GM23338 (cell line): ENCODE results near the gene ACP3. TPM values are rescaled to one million over a fixed set of nuclear protein-coding genes. Genes with fewer than 3 reads are reported as not detected.

Experiments
- ATAC-seq: fragments of 200-7000 bp; cut with Tn5 transposase; 3 replicates; pipeline ENCODE4 v1.9.1; 2020
- DNase-seq: peaks from one replicate; pipeline ENCODE4 v3.0.0-alpha.2; 2015; ENCODE audit warnings: low spot score
- H2AFZ ChIP-seq: fragments of 200-600 bp; sonication (generic); 2 replicates; pipeline ENCODE4 v1.8.0; 2016; ENCODE audit warnings: antibody characterized with exemption, mild to moderate bottlenecking, moderate library complexity
- H3F3A ChIP-seq: fragments of 200-600 bp; sonication (generic); replicated peaks from 2 replicates; pipeline ENCODE4 v1.8.0; 2017; ENCODE audit warnings: antibody characterized with exemption, mixed run types, low read depth
- H3K27ac ChIP-seq: fragments of 200-600 bp; sonication (generic); 2 replicates; pipeline ENCODE4 v1.6.1; 2016; ENCODE audit warnings: low read depth
- H3K27me3 ChIP-seq: fragments of 200-600 bp; sonication (generic); 2 replicates; pipeline ENCODE4 v1.8.0; 2016; ENCODE audit warnings: mild to moderate bottlenecking, mixed run types, moderate library complexity; ENCODE audit not compliant: insufficient read depth
- H3K36me3 ChIP-seq: fragments of 200-600 bp; sonication (generic); 2 replicates; pipeline ENCODE4 v1.8.0; 2016; ENCODE audit warnings: mild to moderate bottlenecking; ENCODE audit not compliant: insufficient read depth
- H3K4me1 ChIP-seq: fragments of 200-600 bp; sonication (generic); 2 replicates; pipeline ENCODE4 v1.8.0; 2016; ENCODE audit warnings: mild to moderate bottlenecking, moderate library complexity; ENCODE audit not compliant: insufficient read depth
- H3K4me2 ChIP-seq: fragments of 200-600 bp; sonication (generic); 2 replicates; pipeline ENCODE4 v1.7.1; 2017; ENCODE audit warnings: mixed run types
- H3K4me3 ChIP-seq: fragments of 200-600 bp; sonication (generic); 2 replicates; pipeline ENCODE4 v1.6.1; 2016; ENCODE audit warnings: mixed run types
- H3K79me2 ChIP-seq: fragments of 200-600 bp; sonication (generic); replicated peaks from 2 replicates; pipeline ENCODE4 v1.8.0; 2017; ENCODE audit warnings: mild to moderate bottlenecking; ENCODE audit not compliant: insufficient read depth
- H3K9me2 ChIP-seq: fragments of 200-600 bp; sonication (generic); 2 replicates; pipeline ENCODE4 v1.8.0; 2017; ENCODE audit not compliant: insufficient read depth
- H4K20me1 ChIP-seq: fragments of 200-600 bp; sonication (generic); replicated peaks from 2 replicates; pipeline ENCODE4 v1.8.0; 2017; ENCODE audit warnings: mild to moderate bottlenecking; ENCODE audit not compliant: insufficient read depth
- H3K27ac Mint-ChIP-seq: 2 replicates; pipeline ENCODE4 v1.8.0; 2020; ENCODE audit warnings: inconsistent platforms, mild to moderate bottlenecking, moderate library complexity, mixed read lengths
- H3K27me3 Mint-ChIP-seq: 3 replicates; pipeline ENCODE4 v1.8.0; 2022; ENCODE audit warnings: low read depth, mild to moderate bottlenecking, moderate library complexity, mixed read lengths, inconsistent platforms; ENCODE audit not compliant: insufficient read depth, poor library complexity
- H3K36me3 Mint-ChIP-seq: 3 replicates; pipeline ENCODE4 v1.8.0; 2021; ENCODE audit warnings: low read depth, mild to moderate bottlenecking, inconsistent platforms, moderate library complexity, mixed read lengths
- H3K4me1 Mint-ChIP-seq: 3 replicates; pipeline ENCODE4 v1.8.0; 2020; ENCODE audit warnings: mild to moderate bottlenecking, inconsistent platforms, mixed read lengths
- H3K4me3 Mint-ChIP-seq: 3 replicates; pipeline ENCODE4 v1.8.0; 2021; ENCODE audit warnings: moderate library complexity, mild to moderate bottlenecking, inconsistent platforms, mixed read lengths
- H3K9me3 Mint-ChIP-seq: 3 replicates; pipeline ENCODE4 v1.8.0; 2020; ENCODE audit warnings: moderate library complexity, mild to moderate bottlenecking, inconsistent platforms, mixed read lengths
- CREB1 ChIP-seq: fragments of 250-450 bp; sonication (Bioruptor Pico); IDR thresholded peaks from 2 replicates; pipeline ENCODE4 v1.5.0; 2020; ENCODE audit warnings: low read depth, mild to moderate bottlenecking, moderate library complexity
- EZH2 ChIP-seq: fragments of 200-600 bp; sonication (generic); IDR thresholded peaks from one replicate; pipeline ENCODE4 v1.8.0; 2017; ENCODE audit warnings: antibody characterized with exemption, mild to moderate bottlenecking, low read depth; ENCODE audit not compliant: unreplicated experiment
- EZH2phosphoT487 ChIP-seq: fragments of 200-600 bp; sonication (generic); IDR thresholded peaks from one replicate; pipeline ENCODE4 v1.8.1; 2018; ENCODE audit warnings: antibody characterized with exemption; ENCODE audit not compliant: unreplicated experiment
- JUNB ChIP-seq: IDR thresholded peaks from one replicate; pipeline ENCODE4 v1.6.1; 2016; ENCODE audit warnings: antibody characterized with exemption; ENCODE audit not compliant: unreplicated experiment
- NANOG ChIP-seq: IDR thresholded peaks from 2 replicates; pipeline ENCODE4 v1.6.1; 2016; ENCODE audit warnings: antibody characterized with exemption, borderline replicate concordance
- POLR2AphosphoS5 ChIP-seq: IDR thresholded peaks from 2 replicates; pipeline ENCODE4 v1.6.1; 2016; ENCODE audit warnings: antibody characterized with exemption, low read depth
- REST ChIP-seq: IDR thresholded peaks from one replicate; pipeline ENCODE4 v1.6.1; 2018; ENCODE audit warnings: antibody characterized with exemption; ENCODE audit not compliant: unreplicated experiment
- STAT1 ChIP-seq: IDR thresholded peaks from one replicate; pipeline ENCODE4 v1.6.1; 2016; ENCODE audit warnings: antibody characterized with exemption; ENCODE audit not compliant: unreplicated experiment
- ZNF114 ChIP-seq: fragments of 250-450 bp; sonication (Bioruptor Pico); IDR thresholded peaks from 2 replicates; pipeline ENCODE4 v1.5.0; 2020; ENCODE audit warnings: mild to moderate bottlenecking, moderate library complexity
- ZNF331 ChIP-seq: fragments of 250-450 bp; sonication (Bioruptor Pico); IDR thresholded peaks from 2 replicates; pipeline ENCODE4 v1.5.0; 2020; ENCODE audit warnings: low read depth, mild to moderate bottlenecking, moderate library complexity
- polyA plus RNA-seq: library from polyadenylated mRNA; unstranded; fragments of >200 nt; fragmentation: Nextera tagmentation; extraction: Ambion mirVana; gene quantifications from 2 replicates; pipeline ENCODE4 v1.2.1, GENCODE V29; 2016
- total RNA-seq: library from RNA; depleted of rRNA; stranded (reverse); fragments of >200 nt; shearing (Covaris generic); gene quantifications from 2 replicates; pipeline ENCODE4 v1.2.3, GENCODE V29; 2014
- TF ChIP-seq, protein P1 (sequence below): IDR thresholded peaks from 2 replicates; pipeline ENCODE4 v1.6.1; 2016; ENCODE audit warnings: antibody characterized with exemption
- TF ChIP-seq, protein P2 (sequence below): fragments of 250-450 bp; sonication (Bioruptor Pico); IDR thresholded peaks from 2 replicates; pipeline ENCODE4 v1.5.0; 2020; ENCODE audit warnings: mild to moderate bottlenecking, moderate library complexity
- TF ChIP-seq, protein P3 (sequence below), 2 experiments: fragments of 200-600 bp in 1 of 2; sonication (generic) in 1 of 2; conservative IDR thresholded peaks; 2 replicates each; pipeline versions ENCODE4 v1.5.1 to v1.6.1; 2016 to 2017; ENCODE audit warnings: antibody characterized with exemption in 2 of 2, low read depth in 2 of 2, mild to moderate bottlenecking in 2 of 2, moderate library complexity in 1 of 2

Gene ACP3
- total and polyA plus RNA-seq, 2 experiments from 2014 or later: 1.1 to 3.5 TPM

GRCh38 chr3:132279030-132279429 is 38.2 kb upstream of the ACP3 start:
- no peaks in the 10 kb centered on the region for H3F3A ChIP-seq
- H3K79me2 ChIP-seq: no peaks in the 10 kb centered on the region
- no peak for DNase-seq
- H3K9me3 Mint-ChIP-seq: peaks cover 34% of the 10 kb centered on the region
- TF ChIP-seq POLR2AphosphoS5: no peak
- no peak for TF ChIP-seq REST
- TF ChIP-seq, protein P1, sequence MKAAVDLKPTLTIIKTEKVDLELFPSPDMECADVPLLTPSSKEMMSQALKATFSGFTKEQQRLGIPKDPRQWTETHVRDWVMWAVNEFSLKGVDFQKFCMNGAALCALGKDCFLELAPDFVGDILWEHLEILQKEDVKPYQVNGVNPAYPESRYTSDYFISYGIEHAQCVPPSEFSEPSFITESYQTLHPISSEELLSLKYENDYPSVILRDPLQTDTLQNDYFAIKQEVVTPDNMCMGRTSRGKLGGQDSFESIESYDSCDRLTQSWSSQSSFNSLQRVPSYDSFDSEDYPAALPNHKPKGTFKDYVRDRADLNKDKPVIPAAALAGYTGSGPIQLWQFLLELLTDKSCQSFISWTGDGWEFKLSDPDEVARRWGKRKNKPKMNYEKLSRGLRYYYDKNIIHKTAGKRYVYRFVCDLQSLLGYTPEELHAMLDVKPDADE: no peak
- no peak for TF ChIP-seq STAT1
- TF ChIP-seq, protein P2, sequence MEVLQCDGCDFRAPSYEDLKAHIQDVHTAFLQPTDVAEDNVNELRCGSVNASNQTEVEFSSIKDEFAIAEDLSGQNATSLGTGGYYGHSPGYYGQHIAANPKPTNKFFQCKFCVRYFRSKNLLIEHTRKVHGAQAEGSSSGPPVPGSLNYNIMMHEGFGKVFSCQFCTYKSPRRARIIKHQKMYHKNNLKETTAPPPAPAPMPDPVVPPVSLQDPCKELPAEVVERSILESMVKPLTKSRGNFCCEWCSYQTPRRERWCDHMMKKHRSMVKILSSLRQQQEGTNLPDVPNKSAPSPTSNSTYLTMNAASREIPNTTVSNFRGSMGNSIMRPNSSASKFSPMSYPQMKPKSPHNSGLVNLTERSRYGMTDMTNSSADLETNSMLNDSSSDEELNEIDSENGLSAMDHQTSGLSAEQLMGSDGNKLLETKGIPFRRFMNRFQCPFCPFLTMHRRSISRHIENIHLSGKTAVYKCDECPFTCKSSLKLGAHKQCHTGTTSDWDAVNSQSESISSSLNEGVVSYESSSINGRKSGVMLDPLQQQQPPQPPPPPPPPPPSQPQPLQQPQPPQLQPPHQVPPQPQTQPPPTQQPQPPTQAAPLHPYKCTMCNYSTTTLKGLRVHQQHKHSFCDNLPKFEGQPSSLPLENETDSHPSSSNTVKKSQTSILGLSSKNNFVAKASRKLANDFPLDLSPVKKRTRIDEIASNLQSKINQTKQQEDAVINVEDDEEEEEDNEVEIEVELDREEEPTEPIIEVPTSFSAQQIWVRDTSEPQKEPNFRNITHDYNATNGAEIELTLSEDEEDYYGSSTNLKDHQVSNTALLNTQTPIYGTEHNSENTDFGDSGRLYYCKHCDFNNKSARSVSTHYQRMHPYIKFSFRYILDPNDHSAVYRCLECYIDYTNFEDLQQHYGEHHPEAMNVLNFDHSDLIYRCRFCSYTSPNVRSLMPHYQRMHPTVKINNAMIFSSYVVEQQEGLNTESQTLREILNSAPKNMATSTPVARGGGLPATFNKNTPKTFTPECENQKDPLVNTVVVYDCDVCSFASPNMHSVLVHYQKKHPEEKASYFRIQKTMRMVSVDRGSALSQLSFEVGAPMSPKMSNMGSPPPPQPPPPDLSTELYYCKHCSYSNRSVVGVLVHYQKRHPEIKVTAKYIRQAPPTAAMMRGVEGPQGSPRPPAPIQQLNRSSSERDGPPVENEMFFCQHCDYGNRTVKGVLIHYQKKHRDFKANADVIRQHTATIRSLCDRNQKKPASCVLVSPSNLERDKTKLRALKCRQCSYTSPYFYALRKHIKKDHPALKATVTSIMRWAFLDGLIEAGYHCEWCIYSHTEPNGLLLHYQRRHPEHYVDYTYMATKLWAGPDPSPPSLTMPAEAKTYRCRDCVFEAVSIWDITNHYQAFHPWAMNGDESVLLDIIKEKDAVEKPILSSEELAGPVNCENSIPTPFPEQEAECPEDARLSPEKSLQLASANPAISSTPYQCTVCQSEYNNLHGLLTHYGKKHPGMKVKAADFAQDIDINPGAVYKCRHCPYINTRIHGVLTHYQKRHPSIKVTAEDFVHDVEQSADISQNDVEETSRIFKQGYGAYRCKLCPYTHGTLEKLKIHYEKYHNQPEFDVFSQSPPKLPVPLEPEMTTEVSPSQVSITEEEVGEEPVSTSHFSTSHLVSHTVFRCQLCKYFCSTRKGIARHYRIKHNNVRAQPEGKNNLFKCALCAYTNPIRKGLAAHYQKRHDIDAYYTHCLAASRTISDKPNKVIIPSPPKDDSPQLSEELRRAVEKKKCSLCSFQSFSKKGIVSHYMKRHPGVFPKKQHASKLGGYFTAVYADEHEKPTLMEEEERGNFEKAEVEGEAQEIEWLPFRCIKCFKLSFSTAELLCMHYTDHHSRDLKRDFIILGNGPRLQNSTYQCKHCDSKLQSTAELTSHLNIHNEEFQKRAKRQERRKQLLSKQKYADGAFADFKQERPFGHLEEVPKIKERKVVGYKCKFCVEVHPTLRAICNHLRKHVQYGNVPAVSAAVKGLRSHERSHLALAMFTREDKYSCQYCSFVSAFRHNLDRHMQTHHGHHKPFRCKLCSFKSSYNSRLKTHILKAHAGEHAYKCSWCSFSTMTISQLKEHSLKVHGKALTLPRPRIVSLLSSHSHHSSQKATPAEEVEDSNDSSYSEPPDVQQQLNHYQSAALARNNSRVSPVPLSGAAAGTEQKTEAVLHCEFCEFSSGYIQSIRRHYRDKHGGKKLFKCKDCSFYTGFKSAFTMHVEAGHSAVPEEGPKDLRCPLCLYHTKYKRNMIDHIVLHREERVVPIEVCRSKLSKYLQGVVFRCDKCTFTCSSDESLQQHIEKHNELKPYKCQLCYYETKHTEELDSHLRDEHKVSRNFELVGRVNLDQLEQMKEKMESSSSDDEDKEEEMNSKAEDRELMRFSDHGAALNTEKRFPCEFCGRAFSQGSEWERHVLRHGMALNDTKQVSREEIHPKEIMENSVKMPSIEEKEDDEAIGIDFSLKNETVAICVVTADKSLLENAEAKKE (CRISPR knock-in tag): no peak
- TF ChIP-seq, protein P3, sequence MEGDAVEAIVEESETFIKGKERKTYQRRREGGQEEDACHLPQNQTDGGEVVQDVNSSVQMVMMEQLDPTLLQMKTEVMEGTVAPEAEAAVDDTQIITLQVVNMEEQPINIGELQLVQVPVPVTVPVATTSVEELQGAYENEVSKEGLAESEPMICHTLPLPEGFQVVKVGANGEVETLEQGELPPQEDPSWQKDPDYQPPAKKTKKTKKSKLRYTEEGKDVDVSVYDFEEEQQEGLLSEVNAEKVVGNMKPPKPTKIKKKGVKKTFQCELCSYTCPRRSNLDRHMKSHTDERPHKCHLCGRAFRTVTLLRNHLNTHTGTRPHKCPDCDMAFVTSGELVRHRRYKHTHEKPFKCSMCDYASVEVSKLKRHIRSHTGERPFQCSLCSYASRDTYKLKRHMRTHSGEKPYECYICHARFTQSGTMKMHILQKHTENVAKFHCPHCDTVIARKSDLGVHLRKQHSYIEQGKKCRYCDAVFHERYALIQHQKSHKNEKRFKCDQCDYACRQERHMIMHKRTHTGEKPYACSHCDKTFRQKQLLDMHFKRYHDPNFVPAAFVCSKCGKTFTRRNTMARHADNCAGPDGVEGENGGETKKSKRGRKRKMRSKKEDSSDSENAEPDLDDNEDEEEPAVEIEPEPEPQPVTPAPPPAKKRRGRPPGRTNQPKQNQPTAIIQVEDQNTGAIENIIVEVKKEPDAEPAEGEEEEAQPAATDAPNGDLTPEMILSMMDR (conservative IDR thresholded peaks at IDR 0.05; ENCODE audit: low read depth in 2 of 2): no peak
- no peak for TF ChIP-seq ZNF114
- no peak for TF ChIP-seq EZH2
- no peak for TF ChIP-seq EZH2phosphoT487
- no peak for TF ChIP-seq CREB1
- no peak for TF ChIP-seq JUNB
- TF ChIP-seq ZNF331 (CRISPR knock-in tag): no peak
- TF ChIP-seq NANOG: no peak
- no peak overlapping the region for H3K27ac Mint-ChIP-seq
- H2AFZ ChIP-seq: no peak overlapping the region
- no peaks in the 10 kb centered on the region for H4K20me1 ChIP-seq
- H3K4me3 Mint-ChIP-seq: no peak overlapping the region
- H3K36me3 ChIP-seq: peaks cover 9% of the 10 kb centered on the region; the same call in 1 of the 2 replicates
- no peak overlapping the region for H3K27ac ChIP-seq
- H3K27me3 Mint-ChIP-seq: no peaks in the 10 kb centered on the region
- H3K36me3 Mint-ChIP-seq: peaks cover 25% of the 10 kb centered on the region
- no peaks in the 10 kb centered on the region for H3K27me3 ChIP-seq
- peaks cover 13% of the 10 kb centered on the region for H3K4me1 Mint-ChIP-seq
- no peak overlapping the region for H3K4me3 ChIP-seq
- peaks cover 6% of the 10 kb centered on the region for H3K4me1 ChIP-seq
- ATAC-seq: no peak
- H3K9me2 ChIP-seq: 0 out of 2 replicates have a peak, but pooled peaks cover 4% of the 10 kb centered on the region
- H3K4me2 ChIP-seq: no peak overlapping the region
